ENCODE measurements around the gene MAP7D2. TPM values are rescaled to one million over a fixed set of nuclear protein-coding genes. Genes with fewer than 3 reads are reported as not detected.

MAP7D2 gene
- total and polyA plus RNA-seq, 2 of the 13 experiments (the other 11 are each of a cell fraction or from before 2014, with no cell fraction given): 9.6 to 10.5 TPM

DNA sequence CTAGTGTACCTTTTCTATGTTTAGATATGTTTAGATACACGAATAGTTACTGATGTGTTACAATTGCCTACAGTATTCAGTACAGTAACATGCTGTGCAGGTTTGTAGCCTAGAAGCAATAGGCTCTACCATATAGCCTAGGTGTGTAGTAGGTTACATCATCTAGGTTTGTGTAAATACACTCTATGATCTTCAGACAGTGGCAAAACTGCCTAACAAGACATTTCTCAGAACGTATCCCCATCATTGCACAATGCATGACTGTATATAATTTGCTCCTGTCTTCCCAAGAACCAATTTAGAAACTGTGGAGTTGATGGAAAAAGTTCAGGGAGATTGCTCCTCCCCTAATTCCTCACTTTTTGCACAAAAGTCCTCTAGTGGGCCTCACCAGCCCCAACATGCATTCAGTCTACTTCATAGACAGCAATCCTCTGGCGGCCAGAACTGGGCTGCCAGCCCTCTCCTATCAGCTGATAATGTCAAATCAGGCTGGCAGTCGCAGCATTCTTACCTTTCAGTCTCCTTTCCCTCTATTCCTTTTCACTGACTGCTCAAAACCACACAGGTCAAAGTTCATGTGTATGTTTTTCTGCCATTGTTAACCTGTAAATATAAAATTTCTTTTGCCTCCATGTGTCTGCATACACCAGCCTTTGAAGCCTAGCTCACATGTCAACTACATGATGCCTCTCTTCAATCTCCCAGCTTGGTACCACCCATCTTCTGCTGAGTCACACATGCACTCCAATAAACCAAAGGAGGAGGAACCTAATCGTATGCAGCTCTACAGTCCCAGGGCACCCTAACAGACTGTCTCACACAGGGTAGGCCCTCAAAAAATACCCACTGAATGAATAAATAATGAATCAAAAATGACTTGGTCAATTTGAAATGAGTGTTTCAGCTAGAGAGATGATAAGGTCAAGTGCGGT, 157.9 kb downstream of the MAP7D2 start (continued):
- TF ChIP-seq XBP1 (CRISPR knock-in tag; IDR thresholded peaks at IDR 0.05) (no peak), ZNF160 (CRISPR knock-in tag; IDR thresholded peaks at IDR 0.05) (no peak)
- TF ChIP-seq, protein P1, sequence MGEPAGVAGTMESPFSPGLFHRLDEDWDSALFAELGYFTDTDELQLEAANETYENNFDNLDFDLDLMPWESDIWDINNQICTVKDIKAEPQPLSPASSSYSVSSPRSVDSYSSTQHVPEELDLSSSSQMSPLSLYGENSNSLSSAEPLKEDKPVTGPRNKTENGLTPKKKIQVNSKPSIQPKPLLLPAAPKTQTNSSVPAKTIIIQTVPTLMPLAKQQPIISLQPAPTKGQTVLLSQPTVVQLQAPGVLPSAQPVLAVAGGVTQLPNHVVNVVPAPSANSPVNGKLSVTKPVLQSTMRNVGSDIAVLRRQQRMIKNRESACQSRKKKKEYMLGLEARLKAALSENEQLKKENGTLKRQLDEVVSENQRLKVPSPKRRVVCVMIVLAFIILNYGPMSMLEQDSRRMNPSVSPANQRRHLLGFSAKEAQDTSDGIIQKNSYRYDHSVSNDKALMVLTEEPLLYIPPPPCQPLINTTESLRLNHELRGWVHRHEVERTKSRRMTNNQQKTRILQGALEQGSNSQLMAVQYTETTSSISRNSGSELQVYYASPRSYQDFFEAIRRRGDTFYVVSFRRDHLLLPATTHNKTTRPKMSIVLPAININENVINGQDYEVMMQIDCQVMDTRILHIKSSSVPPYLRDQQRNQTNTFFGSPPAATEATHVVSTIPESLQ (CRISPR knock-in tag; conservative IDR thresholded peaks at IDR 0.05): no peak

- Histone ChIP-seq H3K9ac (ENCODE audit: insufficient read depth, low read depth, low read length) (no peak overlapping the region), H3K9me3 (ENCODE audit: low read length) (no peaks in the 10 kb centered on the region), H3K4me3 (replicated peaks in 1 of 3; ENCODE audit: insufficient read depth in 1 of 3, low read depth in 2 of 3, low read length in 3 of 3) (no peak overlapping the region), H3K4me1 (ENCODE audit: insufficient read depth, low read length) (peaks cover 16% of the 10 kb centered on the region), H4K20me1 (ENCODE audit: insufficient read depth, low read length) (no peaks in the 10 kb centered on the region), H3K36me3 (replicated peaks in 1 of 2; ENCODE audit: control insufficient read depth in 1 of 2, insufficient read depth in 2 of 2, low read length in 2 of 2) (peaks cover 0 to 1% of the 10 kb centered on the region in 2 experiments; a peak in 1 of 5 replicates), H3K27ac (ENCODE audit: extremely low read length, insufficient read depth, low read length) (no peak overlapping the region), H3K27me3 (ENCODE audit: control insufficient read depth in 1 of 2, insufficient read depth in 2 of 2, low read length in 2 of 2) (no peaks in the 10 kb centered on the region), H3K79me2 (ENCODE audit: insufficient read depth, low read length) (no peaks in the 10 kb centered on the region), H3K4me2 (ENCODE audit: low read depth, low read length) (no peak overlapping the region), H2AFZ (ENCODE audit: low read length) (no peak overlapping the region)
- CTCF ChIA-PET (ENCODE audit: low intra/inter-chr PET ratio, low total read pairs): no interaction called here
- WGBS (ENCODE audit: low lambda C conversion rate): 98% methylated on average over 6 of the region's 6 CpGs
- no peak for DNase-seq (ENCODE audit: low spot score)
- POLR2A ChIA-PET: no interaction called here
- intact Hi-C loops (cut with micrococcal nuclease; ENCODE audit: unreplicated experiment): no loop called here
- ATAC-seq: no peak
- no TSS peak for BruUV-seq (replicated peaks)
- no peak for FAIRE-seq
- in situ Hi-C loops (cut with HindIII; ENCODE audit: extremely low pct_ligation_motif_present, low pct_unique_long_range_greater_than_20kb): no loop called here
- no peak for TF ChIP-seq SMYD3 (CRISPR knock-in tag; IDR thresholded peaks at IDR 0.05)
- TF ChIP-seq ZNF737 (CRISPR knock-in tag; IDR thresholded peaks at IDR 0.05; ENCODE audit: borderline replicate concordance): no peak
- TF ChIP-seq, protein P2, sequence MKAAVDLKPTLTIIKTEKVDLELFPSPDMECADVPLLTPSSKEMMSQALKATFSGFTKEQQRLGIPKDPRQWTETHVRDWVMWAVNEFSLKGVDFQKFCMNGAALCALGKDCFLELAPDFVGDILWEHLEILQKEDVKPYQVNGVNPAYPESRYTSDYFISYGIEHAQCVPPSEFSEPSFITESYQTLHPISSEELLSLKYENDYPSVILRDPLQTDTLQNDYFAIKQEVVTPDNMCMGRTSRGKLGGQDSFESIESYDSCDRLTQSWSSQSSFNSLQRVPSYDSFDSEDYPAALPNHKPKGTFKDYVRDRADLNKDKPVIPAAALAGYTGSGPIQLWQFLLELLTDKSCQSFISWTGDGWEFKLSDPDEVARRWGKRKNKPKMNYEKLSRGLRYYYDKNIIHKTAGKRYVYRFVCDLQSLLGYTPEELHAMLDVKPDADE (CRISPR knock-in tag; IDR thresholded peaks at IDR 0.05): no peak
- TF ChIP-seq HES4 (CRISPR knock-in tag; IDR thresholded peaks at IDR 0.05; ENCODE audit: borderline replicate concordance): no peak
- no peak for TF ChIP-seq KLF12 (CRISPR knock-in tag; IDR thresholded peaks at IDR 0.05; ENCODE audit: borderline replicate concordance)
- no peak for TF ChIP-seq RFX1 (IDR thresholded peaks at IDR 0.05)
- TF ChIP-seq RARG (CRISPR knock-in tag; IDR thresholded peaks at IDR 0.05; ENCODE audit: low read depth): no peak
- no peak for TF ChIP-seq ZNF574 (CRISPR knock-in tag; IDR thresholded peaks at IDR 0.05)
- no peak for TF ChIP-seq THRA (CRISPR knock-in tag; IDR thresholded peaks at IDR 0.05; ENCODE audit: borderline replicate concordance)
- no peak for TF ChIP-seq ZNF205 (CRISPR knock-in tag; IDR thresholded peaks at IDR 0.05)
These were observed 159.8 kb downstream of the MAP7D2 start for GRCh38 chrX:19956923-19957322.

Measured in HepG2 (cell line).